GM23248 (cell line): ENCODE measurements around the gene AFAP1L1.

Experiments
- EZH2 ChIP-seq: fragments of 200-600 bp; sonication (generic); IDR thresholded peaks from 2 replicates; pipeline ENCODE4 v1.6.1; 2018; ENCODE audit warnings: antibody characterized with exemption, mild to moderate bottlenecking; ENCODE audit not compliant: insufficient read depth, poor library complexity, severe bottlenecking
- EZH2phosphoT487 ChIP-seq: fragments of 200-600 bp; sonication (generic); IDR thresholded peaks from 2 replicates; pipeline ENCODE4 v1.6.1; 2018; ENCODE audit warnings: antibody characterized with exemption, moderate library complexity, mild to moderate bottlenecking, low read depth; ENCODE audit not compliant: insufficient read depth

DNA sequence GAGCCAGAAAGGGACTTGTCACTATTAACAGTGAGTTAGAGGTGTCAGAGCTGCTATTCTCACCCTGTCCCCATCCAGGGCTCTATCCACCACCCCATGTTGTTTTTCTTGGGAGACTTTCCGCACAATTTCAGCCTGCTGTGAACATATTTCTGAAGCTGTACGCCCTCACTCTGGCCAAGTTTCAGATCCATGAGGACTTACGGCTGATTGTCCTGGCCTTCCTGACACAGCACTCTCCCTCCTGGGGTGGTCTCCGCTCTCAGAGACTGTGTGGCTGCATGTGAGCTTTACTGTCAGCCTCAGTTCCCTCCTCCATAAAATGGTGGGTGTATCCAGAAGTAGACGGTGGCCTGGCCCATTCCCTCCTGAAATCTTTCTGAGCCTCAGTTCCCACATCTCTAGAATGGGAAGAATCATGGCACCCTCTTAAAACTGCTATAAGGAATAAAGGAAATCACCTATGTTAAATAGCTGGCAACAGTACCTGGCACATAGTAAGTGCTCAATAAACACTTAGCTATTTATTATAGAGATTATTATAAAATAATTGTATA, 108.2 kb downstream of the AFAP1L1 start:
- no peak for TF ChIP-seq EZH2phosphoT487
- TF ChIP-seq EZH2 = no peak
